D721Med (cell line): ENCODE data around the gene GCAT.

Source experiments
- DNase-seq: peaks from one replicate; pipeline ENCODE4 v3.0.0; 2011; ENCODE audit warnings: low spot score; ENCODE audit not compliant: insufficient read length
- FAIRE-seq: peaks from 2 replicates; lab custom pipeline; 2011; peaks lifted over from hg19 to GRCh38; lab: Jason Lieb, UNC
- TF ChIP-seq, protein P1 (sequence below): IDR thresholded peaks from 2 replicates; pipeline ENCODE4 v1.5.1; 2012; ENCODE audit warnings: mild to moderate bottlenecking, control low read depth; ENCODE audit not compliant: insufficient read depth; ENCODE audit errors: missing control alignments

GCAT gene

DNA sequence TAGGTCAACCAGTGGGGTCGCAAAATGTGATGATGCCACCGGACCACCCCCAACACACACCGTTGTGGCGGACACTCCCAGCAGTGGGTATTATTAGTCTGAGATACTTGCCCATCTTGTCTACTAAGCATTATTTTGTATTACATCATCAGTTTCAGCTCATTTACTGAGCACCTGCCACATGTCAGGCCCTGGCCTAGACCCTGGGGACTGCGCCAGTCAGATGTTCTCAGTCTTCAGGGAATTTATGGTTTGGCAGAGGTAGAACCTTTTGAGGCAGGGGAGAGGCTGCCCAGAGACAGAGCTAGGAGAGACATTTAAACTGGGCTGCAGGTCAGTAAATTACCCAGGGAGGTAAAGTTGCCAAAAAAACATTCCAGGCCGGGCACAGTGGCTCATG is 43.1 kb upstream of the GCAT start:
- FAIRE-seq (no peak), DNase-seq (no peak)
- TF ChIP-seq, protein P1, sequence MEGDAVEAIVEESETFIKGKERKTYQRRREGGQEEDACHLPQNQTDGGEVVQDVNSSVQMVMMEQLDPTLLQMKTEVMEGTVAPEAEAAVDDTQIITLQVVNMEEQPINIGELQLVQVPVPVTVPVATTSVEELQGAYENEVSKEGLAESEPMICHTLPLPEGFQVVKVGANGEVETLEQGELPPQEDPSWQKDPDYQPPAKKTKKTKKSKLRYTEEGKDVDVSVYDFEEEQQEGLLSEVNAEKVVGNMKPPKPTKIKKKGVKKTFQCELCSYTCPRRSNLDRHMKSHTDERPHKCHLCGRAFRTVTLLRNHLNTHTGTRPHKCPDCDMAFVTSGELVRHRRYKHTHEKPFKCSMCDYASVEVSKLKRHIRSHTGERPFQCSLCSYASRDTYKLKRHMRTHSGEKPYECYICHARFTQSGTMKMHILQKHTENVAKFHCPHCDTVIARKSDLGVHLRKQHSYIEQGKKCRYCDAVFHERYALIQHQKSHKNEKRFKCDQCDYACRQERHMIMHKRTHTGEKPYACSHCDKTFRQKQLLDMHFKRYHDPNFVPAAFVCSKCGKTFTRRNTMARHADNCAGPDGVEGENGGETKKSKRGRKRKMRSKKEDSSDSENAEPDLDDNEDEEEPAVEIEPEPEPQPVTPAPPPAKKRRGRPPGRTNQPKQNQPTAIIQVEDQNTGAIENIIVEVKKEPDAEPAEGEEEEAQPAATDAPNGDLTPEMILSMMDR, result no peak

DNA sequence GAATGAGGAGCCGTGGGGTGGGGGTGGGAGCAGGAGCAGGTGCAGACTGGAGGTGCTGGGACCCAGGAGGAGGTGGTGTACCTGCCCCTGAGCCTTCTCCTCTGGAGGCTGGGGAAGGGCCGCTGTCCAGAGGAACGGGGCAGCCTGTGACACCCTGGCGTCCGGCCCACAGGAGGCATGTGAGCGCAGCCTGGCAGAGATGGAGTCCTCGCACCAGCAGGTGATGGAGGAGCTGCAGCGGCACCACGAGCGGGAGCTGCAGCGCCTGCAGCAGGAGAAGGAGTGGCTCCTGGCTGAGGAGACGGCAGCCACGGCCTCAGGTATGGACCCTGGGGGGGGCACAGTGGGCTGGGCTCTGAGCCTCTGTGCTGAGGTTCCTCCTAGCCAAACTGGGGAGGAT is 42.2 kb upstream of the GCAT start:
- DNase-seq, result no peak
- FAIRE-seq, result no peak

DNA sequence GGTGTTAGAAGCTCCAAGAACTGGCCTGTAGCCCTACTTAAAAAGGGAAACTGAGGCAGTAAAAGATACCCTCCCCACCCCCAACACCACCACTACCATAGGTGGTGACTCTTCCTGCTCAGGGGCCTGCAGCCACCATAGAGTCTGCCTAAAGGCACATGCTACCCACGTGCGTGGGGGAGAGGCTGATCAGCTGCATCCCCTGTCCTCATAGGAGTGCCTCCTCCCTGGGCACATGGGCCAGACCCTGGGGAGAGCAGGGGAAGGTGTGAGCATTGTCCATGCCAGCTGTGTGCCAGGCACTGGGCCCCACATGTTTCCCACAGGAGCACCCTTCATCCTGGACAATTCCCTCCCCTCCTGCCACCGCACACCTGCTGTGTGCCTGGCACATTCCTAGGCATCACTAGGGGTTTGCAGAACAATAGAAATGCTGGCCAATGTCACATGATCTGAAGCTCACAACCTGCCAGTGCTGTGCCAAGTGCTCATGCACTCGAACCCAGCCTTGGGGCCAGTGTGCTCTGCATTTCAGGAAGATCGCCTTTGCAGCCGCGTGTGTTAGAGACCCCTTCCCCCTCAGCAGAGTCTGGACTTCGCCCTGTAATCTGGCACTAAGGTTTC is 41.7 kb upstream of the GCAT start:
- no peak for DNase-seq
- TF ChIP-seq, protein P1, result no peak
- no peak for FAIRE-seq

More for the DNA sequence above, 42.2 kb upstream of the GCAT start:
- TF ChIP-seq, protein P1, result no peak

DNA sequence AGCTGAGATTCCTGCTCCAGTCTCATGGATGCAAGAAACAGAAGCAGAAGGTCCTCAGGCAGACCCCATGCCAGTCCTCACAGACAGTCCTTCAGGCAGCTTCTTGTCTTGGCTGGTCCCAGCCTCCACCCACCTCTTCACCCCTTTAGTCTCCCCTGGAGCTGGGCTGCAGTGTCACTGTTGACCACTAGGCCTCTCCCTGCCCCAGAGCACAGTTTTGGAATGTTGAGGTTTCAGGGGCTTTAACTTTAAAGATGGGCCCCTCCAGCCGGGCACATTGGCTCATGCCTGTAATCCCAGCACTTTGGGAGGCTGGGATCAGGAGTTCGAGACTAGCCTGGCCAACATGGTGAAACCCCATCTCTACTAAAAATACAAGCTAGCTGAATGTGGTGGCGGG is 39.5 kb upstream of the GCAT start:
- FAIRE-seq (no peak), DNase-seq (no peak)
- TF ChIP-seq, protein P1, result no peak

DNA sequence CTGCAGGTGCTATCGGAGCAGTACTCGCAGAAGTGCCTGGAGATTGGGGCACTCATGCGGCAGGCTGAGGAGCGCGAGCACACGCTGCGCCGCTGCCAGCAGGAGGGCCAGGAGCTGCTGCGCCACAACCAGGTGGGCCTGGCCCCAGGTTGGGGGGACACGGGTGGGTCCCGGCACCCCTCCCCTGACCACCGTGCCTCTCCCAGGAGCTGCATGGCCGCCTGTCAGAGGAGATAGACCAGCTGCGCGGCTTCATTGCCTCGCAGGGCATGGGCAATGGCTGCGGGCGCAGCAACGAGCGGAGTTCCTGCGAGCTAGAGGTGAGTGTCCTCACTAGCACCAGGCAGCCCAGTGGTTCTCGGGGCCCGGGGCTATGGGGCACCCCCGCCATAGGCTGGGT is 38.7 kb upstream of the GCAT start:
- TF ChIP-seq, protein P1, result no peak
- no peak for DNase-seq
- no peak for FAIRE-seq

DNA sequence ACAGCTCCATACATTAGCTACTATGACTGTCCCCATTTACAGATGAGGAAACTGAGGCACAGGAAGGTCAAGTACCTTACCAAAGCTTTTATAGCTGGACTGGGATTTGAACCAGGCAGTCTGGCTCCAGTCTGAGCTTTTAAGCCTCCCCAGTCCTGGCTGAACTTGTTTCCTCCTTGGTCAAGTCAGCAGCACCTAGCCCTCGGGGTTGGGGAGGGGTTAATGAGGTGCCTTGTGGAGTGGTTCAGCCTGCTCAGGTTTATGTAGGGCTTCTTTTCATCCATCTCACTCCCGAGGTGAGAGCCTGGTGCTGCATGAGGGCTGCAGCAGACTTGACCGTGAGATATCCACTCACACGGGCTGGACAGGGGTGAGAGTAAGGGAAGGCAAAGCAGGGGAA is 36.7 kb upstream of the GCAT start:
- no peak for DNase-seq
- FAIRE-seq, result no peak
- TF ChIP-seq, protein P1, result no peak

DNA sequence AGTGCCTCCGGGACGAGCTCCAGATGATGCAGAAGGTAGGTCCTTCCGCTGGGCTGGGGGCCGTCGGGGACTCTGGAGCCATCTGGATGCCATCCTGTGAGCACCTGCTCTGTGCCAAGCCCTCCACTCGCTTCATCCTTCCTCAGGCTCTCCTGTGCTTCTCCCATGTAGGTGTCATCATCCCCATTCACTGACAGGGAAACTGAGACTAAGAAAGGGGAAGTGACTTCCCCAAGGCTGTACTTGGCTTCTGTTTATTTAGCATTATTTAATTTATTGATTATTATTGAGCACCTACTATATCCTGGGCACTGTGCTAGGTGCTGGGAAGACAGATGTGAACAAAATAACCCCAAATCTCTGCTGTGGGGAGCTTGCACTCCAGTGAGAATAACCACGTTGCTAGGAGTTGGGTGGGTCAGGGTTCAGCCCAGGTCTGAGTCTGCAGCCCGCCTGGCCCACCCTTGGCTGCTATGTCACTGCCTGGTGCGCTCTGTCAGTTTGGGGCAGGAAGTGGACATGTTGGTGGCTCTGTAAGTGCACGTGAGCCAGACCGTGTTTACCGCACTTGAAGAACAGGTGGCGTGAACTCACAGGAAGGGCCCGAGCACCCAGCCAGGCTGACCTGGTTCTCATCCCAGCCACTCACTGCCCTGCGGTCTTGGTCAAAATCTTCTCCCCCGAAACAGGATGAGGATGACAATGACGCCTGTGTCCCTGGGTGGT is 35.9 kb upstream of the GCAT start:
- TF ChIP-seq, protein P1, result no peak
- DNase-seq (no peak), FAIRE-seq (no peak)
